HepG2 (cell line): ENCODE data around the gene ZBTB46. TPM values are rescaled to one million over a fixed set of nuclear protein-coding genes. Genes with fewer than 3 reads are reported as not detected.

Source experiments
- ATM ChIP-seq: fragments of 450-650 bp; IDR thresholded peaks from 2 replicates; pipeline ENCODE4 v1.7.1; 2017; ENCODE audit warnings: mild to moderate bottlenecking, borderline replicate concordance
- CREBL2 ChIP-seq: sonication (generic); formaldehyde crosslinking; IDR thresholded peaks from 2 replicates; pipeline ENCODE4 v1.8.1; 2023; ENCODE audit warnings: missing genetic modification reagents, mild to moderate bottlenecking, borderline replicate concordance
- DPF2 ChIP-seq: sonication (generic); formaldehyde crosslinking; IDR thresholded peaks from 2 replicates; pipeline ENCODE4 v1.4.0; 2020; ENCODE audit warnings: mild to moderate bottlenecking, low read depth, missing genetic modification reagents, borderline replicate concordance
- FOSL1 ChIP-seq: sonication (generic); formaldehyde crosslinking; IDR thresholded peaks from 2 replicates; pipeline ENCODE4 v1.9.0; 2021; ENCODE audit warnings: missing genetic modification reagents, borderline replicate concordance
- FOXK1 ChIP-seq: sonication (generic); formaldehyde crosslinking; IDR thresholded peaks from 2 replicates; pipeline ENCODE4 v1.4.0; 2020; ENCODE audit warnings: low read depth, missing genetic modification reagents, borderline replicate concordance
- GZF1 ChIP-seq: sonication (generic); formaldehyde crosslinking; IDR thresholded peaks from 2 replicates; pipeline ENCODE4 v1.5.1; 2020; ENCODE audit warnings: mild to moderate bottlenecking, missing genetic modification reagents
- HOXA5 ChIP-seq: sonication (generic); formaldehyde crosslinking; IDR thresholded peaks from 2 replicates; pipeline ENCODE4 v1.4.0; 2020; ENCODE audit warnings: missing genetic modification reagents
- KLF11 ChIP-seq: IDR thresholded peaks from 2 replicates; pipeline ENCODE4 v1.6.1; 2016; ENCODE audit warnings: missing compliant biosample characterization
- KLF12 ChIP-seq: sonication (generic); formaldehyde crosslinking; IDR thresholded peaks from 2 replicates; pipeline ENCODE4 v1.4.0; 2020; ENCODE audit warnings: missing genetic modification reagents, borderline replicate concordance
- KMT2A ChIP-seq: sonication (generic); formaldehyde crosslinking; IDR thresholded peaks from 2 replicates; pipeline ENCODE4 v1.4.0; 2020; ENCODE audit warnings: missing genetic modification reagents
- MAFG ChIP-seq: sonication (generic); formaldehyde crosslinking; IDR thresholded peaks from 2 replicates; pipeline ENCODE4 v1.5.1; 2020; ENCODE audit warnings: mild to moderate bottlenecking, missing genetic modification reagents
- MAZ ChIP-seq, 2 experiments: sonication (generic) in 1 of 2; formaldehyde crosslinking in 1 of 2; IDR thresholded peaks; 2 replicates each; pipeline versions ENCODE4 v1.5.0 to v1.6.1; 2012 to 2020; ENCODE audit warnings: low read depth in 2 of 2, mild to moderate bottlenecking in 2 of 2, borderline replicate concordance in 1 of 2, improper control_type of control experiment in 1 of 2, low read length in 1 of 2, missing genetic modification reagents in 1 of 2, moderate library complexity in 1 of 2
- POLR2A ChIP-seq, 2 experiments: IDR thresholded peaks; 2 replicates each; pipeline ENCODE4 v1.6.1; 2011; ENCODE audit warnings: low read depth in 2 of 2, low read length in 2 of 2, mild to moderate bottlenecking in 1 of 2, moderate library complexity in 1 of 2; ENCODE audit not compliant: insufficient read depth in 1 of 2
- TOPORS ChIP-seq: sonication (generic); formaldehyde crosslinking; IDR thresholded peaks from 2 replicates; pipeline ENCODE4 v1.8.0; 2023; ENCODE audit warnings: mild to moderate bottlenecking, missing genetic modification reagents
- TP53 ChIP-seq: sonication (generic); formaldehyde crosslinking; conservative IDR thresholded peaks from 2 replicates; pipeline ENCODE4 v1.4.0; 2020; ENCODE audit warnings: missing genetic modification reagents
- UBTF ChIP-seq: sonication (generic); formaldehyde crosslinking; IDR thresholded peaks from 2 replicates; pipeline ENCODE4 v1.4.0; 2020; ENCODE audit warnings: mild to moderate bottlenecking, missing genetic modification reagents
- YEATS2 ChIP-seq: sonication (generic); formaldehyde crosslinking; IDR thresholded peaks from 2 replicates; pipeline ENCODE4 v1.4.0; 2020; ENCODE audit warnings: missing genetic modification reagents, borderline replicate concordance
- ZBTB2 ChIP-seq: sonication (generic); formaldehyde crosslinking; IDR thresholded peaks from 2 replicates; pipeline ENCODE4 v1.8.0; 2022; ENCODE audit warnings: low read depth, missing genetic modification reagents
- ZNF253 ChIP-seq: sonication (generic); formaldehyde crosslinking; IDR thresholded peaks from 2 replicates; pipeline ENCODE4 v1.8.0; 2022; ENCODE audit warnings: mild to moderate bottlenecking, missing genetic modification reagents, borderline replicate concordance
- ZNF256 ChIP-seq: sonication (generic); formaldehyde crosslinking; conservative IDR thresholded peaks from 2 replicates; pipeline ENCODE4 v1.4.0; 2020; ENCODE audit warnings: missing genetic modification reagents
- ZNF30 ChIP-seq: sonication (generic); formaldehyde crosslinking; IDR thresholded peaks from 2 replicates; pipeline ENCODE4 v1.5.0; 2020; ENCODE audit warnings: mild to moderate bottlenecking, missing genetic modification reagents
- ZNF354B ChIP-seq: sonication (generic); formaldehyde crosslinking; IDR thresholded peaks from 2 replicates; pipeline ENCODE4 v1.8.0; 2022; ENCODE audit warnings: mild to moderate bottlenecking, missing genetic modification reagents
- ZNF503 ChIP-seq: sonication (generic); formaldehyde crosslinking; IDR thresholded peaks from 2 replicates; pipeline ENCODE4 v1.4.0; 2020; ENCODE audit warnings: missing genetic modification reagents
- ZNF543 ChIP-seq: sonication (generic); formaldehyde crosslinking; IDR thresholded peaks from 2 replicates; pipeline ENCODE4 v1.4.0; 2020; ENCODE audit warnings: mild to moderate bottlenecking, missing genetic modification reagents
- ZNF598 ChIP-seq: sonication (generic); formaldehyde crosslinking; IDR thresholded peaks from 2 replicates; pipeline ENCODE4 v1.5.1; 2020; ENCODE audit warnings: mild to moderate bottlenecking, missing genetic modification reagents, borderline replicate concordance
- polyA plus RNA-seq, 8 experiments: library from polyadenylated mRNA; depleted of rRNA in 3 of 8; stranded (reverse) in 7 of 8; unstranded in 1 of 8; fragments of >200 nt; fragmentation: Illumina TruSeq in 4 of 8; extraction: Trizol in 4 of 8; gene quantifications; 2 replicates each; pipeline versions ENCODE4 v1.2.1 to v1.2.3, GENCODE V29; 2011 to 2016; ENCODE audit warnings: low read depth in 4 of 8, missing spikeins in 1 of 8, mixed read lengths in 1 of 8; ENCODE audit not compliant: insufficient read depth in 1 of 8
- total RNA-seq, 5 experiments: library from RNA; depleted of rRNA; stranded (reverse); fragments of >200 nt; fragmentation: Illumina TruSeq; extraction: Trizol; gene quantifications; 2 replicates each; pipeline ENCODE4 v1.2.3, GENCODE V29; 2016; ENCODE audit warnings: low read depth in 1 of 5

The ZBTB46 gene
- total and polyA plus RNA-seq, 2 of the 13 experiments (the other 11 are each of a cell fraction or from before 2014, with no cell fraction given), result 1.6 to 13.5 TPM

GRCh38 chr20:63857764-63858392 is 26.8 kb upstream of the ZBTB46 start (continued):
- TF ChIP-seq ZBTB2 (CRISPR knock-in tag), result no peak
- TF ChIP-seq ZNF256 (CRISPR knock-in tag), result no peak
- TF ChIP-seq MAFG (CRISPR knock-in tag), result peak; percentile 32; the same call in 1 of the 2 replicates
- TF ChIP-seq DPF2 (CRISPR knock-in tag), result no peak
- peak; percentile 63; the same call in 1 of the 2 replicates for TF ChIP-seq TOPORS (CRISPR knock-in tag)
- no peak for TF ChIP-seq FOXK1 (CRISPR knock-in tag)
- TF ChIP-seq TP53, result no peak
- TF ChIP-seq ZNF30 (CRISPR knock-in tag), result no peak
- no peak for TF ChIP-seq YEATS2 (CRISPR knock-in tag)
- no peak for TF ChIP-seq ZNF598 (CRISPR knock-in tag)
- no peak for TF ChIP-seq CREBL2 (CRISPR knock-in tag)
- TF ChIP-seq ATM, result no peak
- no peak for TF ChIP-seq ZNF543
- no peak for TF ChIP-seq ZNF503 (CRISPR knock-in tag)
- TF ChIP-seq KLF12 (CRISPR knock-in tag), result no peak
- TF ChIP-seq HOXA5, result no peak
- TF ChIP-seq ZNF354B (CRISPR knock-in tag), result peak; percentile 80; the same call in 1 of the 2 replicates
- TF ChIP-seq UBTF, result no peak
- TF ChIP-seq POLR2A (IDR thresholded peaks at IDR 0.05; ENCODE audit: insufficient read depth in 1 of 2, low read depth in 2 of 2, low read length in 2 of 2), result no peak
- no peak for TF ChIP-seq GZF1 (CRISPR knock-in tag)
- TF ChIP-seq FOSL1 (CRISPR knock-in tag), result no peak
- no peak for TF ChIP-seq KLF11 (CRISPR knock-in tag)
- no peak for TF ChIP-seq MAZ (IDR thresholded peaks at IDR 0.05; ENCODE audit: borderline replicate concordance, low read depth, low read length)
- no peak; the same call in 1 of the 2 replicates for TF ChIP-seq MAZ (CRISPR knock-in tag; IDR thresholded peaks at IDR 0.05; ENCODE audit: low read depth)
- no peak for TF ChIP-seq KMT2A
- TF ChIP-seq ZNF253 (CRISPR knock-in tag), result no peak
